Measurements from ENCODE around the gene ATF6. TPM values are rescaled to one million over a fixed set of nuclear protein-coding genes. Genes with fewer than 3 reads are reported as not detected.

The ATF6 gene
- total RNA-seq, 1 donor from 2014 or later = 31.3 TPM

DNA sequence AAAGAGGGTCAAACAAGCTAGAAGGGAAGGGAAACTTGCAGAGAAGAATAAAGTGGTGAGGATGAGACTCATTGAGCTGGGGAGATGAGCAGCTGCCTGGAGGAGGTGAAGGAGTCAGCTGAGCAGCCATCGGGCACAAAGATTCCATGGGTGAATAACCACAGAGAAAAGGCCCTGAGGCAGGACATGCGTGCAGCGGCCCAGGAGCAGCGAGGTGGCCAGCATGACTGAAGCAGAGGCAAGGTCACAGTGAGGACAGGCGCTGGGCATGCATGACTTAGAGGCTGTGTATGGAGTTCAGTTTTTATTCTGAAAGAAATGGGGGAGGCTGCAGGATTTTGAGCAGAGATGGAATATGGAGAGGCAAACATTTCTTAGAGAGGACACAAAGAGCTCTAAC is 232.7 kb downstream of the ATF6 start:
- no peak overlapping the region for H3K27ac ChIP-seq
- no peaks in the 10 kb centered on the region for H3K27me3 ChIP-seq (ENCODE audit: low read depth)
- H3K4me1 ChIP-seq = no peaks in the 10 kb centered on the region
- DNase-seq (no peak), ATAC-seq (no peak)
- no peak overlapping the region for H3K4me3 ChIP-seq
- H3K36me3 ChIP-seq = peaks cover 4% of the 10 kb centered on the region
- TF ChIP-seq, protein P1, sequence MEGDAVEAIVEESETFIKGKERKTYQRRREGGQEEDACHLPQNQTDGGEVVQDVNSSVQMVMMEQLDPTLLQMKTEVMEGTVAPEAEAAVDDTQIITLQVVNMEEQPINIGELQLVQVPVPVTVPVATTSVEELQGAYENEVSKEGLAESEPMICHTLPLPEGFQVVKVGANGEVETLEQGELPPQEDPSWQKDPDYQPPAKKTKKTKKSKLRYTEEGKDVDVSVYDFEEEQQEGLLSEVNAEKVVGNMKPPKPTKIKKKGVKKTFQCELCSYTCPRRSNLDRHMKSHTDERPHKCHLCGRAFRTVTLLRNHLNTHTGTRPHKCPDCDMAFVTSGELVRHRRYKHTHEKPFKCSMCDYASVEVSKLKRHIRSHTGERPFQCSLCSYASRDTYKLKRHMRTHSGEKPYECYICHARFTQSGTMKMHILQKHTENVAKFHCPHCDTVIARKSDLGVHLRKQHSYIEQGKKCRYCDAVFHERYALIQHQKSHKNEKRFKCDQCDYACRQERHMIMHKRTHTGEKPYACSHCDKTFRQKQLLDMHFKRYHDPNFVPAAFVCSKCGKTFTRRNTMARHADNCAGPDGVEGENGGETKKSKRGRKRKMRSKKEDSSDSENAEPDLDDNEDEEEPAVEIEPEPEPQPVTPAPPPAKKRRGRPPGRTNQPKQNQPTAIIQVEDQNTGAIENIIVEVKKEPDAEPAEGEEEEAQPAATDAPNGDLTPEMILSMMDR (IDR thresholded peaks at IDR 0.05) = no peak
- H3K9me3 ChIP-seq = no peaks in the 10 kb centered on the region
- intact Hi-C loops (cut with DNase I) = no loop called here

DNA sequence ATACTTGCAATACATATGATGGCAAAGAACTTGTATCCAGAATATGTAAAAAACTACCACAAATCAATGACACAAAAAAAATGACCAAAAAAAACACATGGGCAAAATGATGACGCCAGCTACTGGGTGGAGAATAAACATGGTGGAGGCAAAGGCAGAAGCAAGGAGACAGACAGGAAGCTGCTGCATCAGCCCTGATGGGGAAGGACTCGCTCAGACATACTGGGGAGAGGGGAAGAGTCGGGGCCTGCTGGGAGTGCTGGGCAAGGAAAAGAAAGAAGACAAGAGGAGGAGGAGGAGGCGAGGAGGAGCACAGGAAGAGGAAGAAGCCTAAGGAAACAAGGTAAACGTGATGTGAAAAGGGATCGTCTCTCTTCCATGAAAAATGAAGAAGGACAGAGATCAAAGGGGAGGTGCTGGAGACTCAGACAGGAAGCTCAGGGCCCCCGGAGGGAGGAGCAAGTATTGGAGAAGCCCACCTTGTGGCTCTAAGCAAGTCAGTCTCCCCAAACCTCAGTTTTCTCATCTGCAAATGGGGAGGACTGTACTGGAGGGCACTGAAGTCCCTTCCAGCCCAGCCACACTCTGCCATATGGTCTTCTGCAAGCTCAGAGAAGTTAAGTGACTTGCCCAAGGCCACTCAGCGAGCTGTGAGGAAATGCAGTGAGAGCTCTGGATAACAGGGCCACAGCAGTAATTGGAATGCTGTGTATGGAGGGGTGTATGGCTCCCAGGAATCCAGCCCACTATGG is 233.4 kb downstream of the ATF6 start:
- Histone ChIP-seq H3K27me3 (ENCODE audit: low read depth) (no peaks in the 10 kb centered on the region), H3K4me1 (no peaks in the 10 kb centered on the region), H3K36me3 (peaks cover 4% of the 10 kb centered on the region), H3K4me3 (no peak overlapping the region), H3K27ac (no peak overlapping the region), H3K9me3 (no peaks in the 10 kb centered on the region)
- intact Hi-C loops (cut with DNase I) = no loop called here
- ATAC-seq (no peak), DNase-seq (no peak)
- TF ChIP-seq, protein P1 (IDR thresholded peaks at IDR 0.05) = no peak

DNA sequence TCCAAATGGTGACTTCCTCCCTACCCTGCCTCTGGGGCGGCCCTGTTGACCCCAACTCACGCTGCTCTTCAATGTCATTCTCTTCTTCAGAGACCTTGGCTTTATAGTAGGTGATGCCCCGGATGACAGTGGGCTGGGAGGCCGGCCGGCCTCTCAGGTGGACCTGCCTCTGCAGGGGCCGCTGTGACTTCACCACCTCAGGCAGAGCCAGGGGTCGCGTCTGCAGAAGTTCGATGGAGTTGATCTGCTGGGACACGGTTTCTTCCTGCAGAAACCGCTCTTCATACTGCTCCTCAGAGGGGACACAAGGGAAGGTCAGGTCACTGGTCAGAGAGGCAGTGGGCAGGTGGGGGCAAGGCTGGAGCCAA is 233.9 kb downstream of the ATF6 start:
- intact Hi-C loops (cut with DNase I) = no loop called here
- Histone ChIP-seq H3K4me3 (no peak overlapping the region), H3K27ac (no peak overlapping the region), H3K36me3 (peaks cover 4% of the 10 kb centered on the region), H3K27me3 (ENCODE audit: low read depth) (no peaks in the 10 kb centered on the region), H3K4me1 (no peaks in the 10 kb centered on the region), H3K9me3 (no peaks in the 10 kb centered on the region)
- TF ChIP-seq, protein P1 (IDR thresholded peaks at IDR 0.05) = no peak
- ATAC-seq (no peak), DNase-seq (no peak)

DNA sequence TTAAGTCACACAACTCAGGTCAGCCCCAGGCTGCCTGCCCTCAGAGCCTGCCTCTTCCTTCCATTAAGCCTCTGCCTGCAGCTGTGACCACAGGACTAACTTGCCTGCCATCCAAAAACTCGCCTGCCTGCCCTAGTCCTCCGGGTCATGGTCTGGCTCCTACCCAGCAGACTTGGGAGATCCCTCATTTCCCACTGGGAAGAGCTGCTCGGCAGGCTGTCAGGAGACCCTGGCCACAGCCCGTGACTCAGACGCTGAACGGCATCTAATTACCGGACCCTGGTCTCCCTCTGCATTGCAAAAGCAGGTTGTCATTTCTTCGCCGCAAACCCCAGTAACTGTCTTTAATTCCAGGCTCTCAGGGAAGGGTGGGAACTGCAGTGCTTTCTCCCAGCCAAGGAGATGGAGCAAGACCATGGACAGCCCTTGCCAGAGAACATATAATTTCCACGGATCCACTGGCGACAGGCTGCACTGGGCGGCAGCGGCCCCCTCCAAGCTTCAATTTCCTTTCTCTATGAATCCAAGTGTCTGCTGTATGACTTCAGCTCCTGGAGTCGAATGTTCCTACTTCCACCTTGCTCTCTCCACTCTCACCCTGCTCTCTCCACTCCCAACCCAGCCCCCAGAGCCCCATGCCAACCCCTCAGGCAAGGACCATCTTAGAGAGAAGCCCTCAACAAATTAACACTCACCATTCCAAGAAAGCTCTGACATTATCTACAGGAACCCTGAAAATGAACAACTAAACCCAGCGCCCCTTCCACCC is 237.1 kb downstream of the ATF6 start:
- H3K27ac ChIP-seq = peak overlapping the region; percentile 58
- DNase-seq (no peak), ATAC-seq (peak; percentile 21 to 65)
- intact Hi-C loops (cut with DNase I) = no loop called here
- no peaks in the 10 kb centered on the region for H3K4me1 ChIP-seq
- TF ChIP-seq, protein P1 (IDR thresholded peaks at IDR 0.05) = no peak
- H3K27me3 ChIP-seq (ENCODE audit: low read depth) = no peaks in the 10 kb centered on the region
- no peaks in the 10 kb centered on the region for H3K36me3 ChIP-seq
- H3K9me3 ChIP-seq = no peaks in the 10 kb centered on the region
- H3K4me3 ChIP-seq = peak overlapping the region; percentile 27

DNA sequence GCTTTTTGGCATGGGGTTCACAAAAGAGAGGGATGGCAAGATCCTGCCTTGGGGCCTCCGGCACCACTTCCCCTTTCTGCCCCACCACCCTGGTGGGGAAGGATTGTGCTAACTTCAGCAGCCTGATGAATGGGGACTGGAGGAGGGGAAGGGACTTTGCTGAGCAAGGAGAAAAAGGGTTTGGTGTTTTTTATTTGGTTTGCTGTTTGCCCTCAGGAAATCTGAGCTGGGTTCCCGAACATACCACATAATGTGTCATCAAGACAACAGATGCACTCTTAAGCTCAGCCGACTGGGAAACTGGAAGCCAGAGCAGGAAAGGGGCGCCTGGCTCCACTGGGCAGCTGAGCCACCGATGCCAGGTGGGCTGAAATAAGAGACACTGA is 237.7 kb downstream of the ATF6 start:
- Histone ChIP-seq H3K36me3 (no peaks in the 10 kb centered on the region), H3K9me3 (no peaks in the 10 kb centered on the region), H3K4me3 (no peak overlapping the region), H3K27me3 (ENCODE audit: low read depth) (no peaks in the 10 kb centered on the region), H3K27ac (peak overlapping the region; percentile 58), H3K4me1 (no peaks in the 10 kb centered on the region)
- peak; percentile 65 to 66 for ATAC-seq
- DNase-seq = no peak
- intact Hi-C loops (cut with DNase I) = no loop called here
- TF ChIP-seq, protein P1 (IDR thresholded peaks at IDR 0.05) = no peak
